HG03045 (cell line): ENCODE data around the gene ENPEP.
"Not testable (repeated sequence)": the region's sequence is repeated elsewhere in the genome, so short reads cannot be mapped to it uniquely, and the experiment has no call there.

Experiments used
- ATAC-seq: cut with Tn5 transposase; IDR thresholded peaks from one replicate; pipeline ENCODE4 v1.9.1; 2021; ENCODE audit warnings: mild to moderate bottlenecking, moderate library complexity; ENCODE audit not compliant: unreplicated experiment

Gene ENPEP, protein sequence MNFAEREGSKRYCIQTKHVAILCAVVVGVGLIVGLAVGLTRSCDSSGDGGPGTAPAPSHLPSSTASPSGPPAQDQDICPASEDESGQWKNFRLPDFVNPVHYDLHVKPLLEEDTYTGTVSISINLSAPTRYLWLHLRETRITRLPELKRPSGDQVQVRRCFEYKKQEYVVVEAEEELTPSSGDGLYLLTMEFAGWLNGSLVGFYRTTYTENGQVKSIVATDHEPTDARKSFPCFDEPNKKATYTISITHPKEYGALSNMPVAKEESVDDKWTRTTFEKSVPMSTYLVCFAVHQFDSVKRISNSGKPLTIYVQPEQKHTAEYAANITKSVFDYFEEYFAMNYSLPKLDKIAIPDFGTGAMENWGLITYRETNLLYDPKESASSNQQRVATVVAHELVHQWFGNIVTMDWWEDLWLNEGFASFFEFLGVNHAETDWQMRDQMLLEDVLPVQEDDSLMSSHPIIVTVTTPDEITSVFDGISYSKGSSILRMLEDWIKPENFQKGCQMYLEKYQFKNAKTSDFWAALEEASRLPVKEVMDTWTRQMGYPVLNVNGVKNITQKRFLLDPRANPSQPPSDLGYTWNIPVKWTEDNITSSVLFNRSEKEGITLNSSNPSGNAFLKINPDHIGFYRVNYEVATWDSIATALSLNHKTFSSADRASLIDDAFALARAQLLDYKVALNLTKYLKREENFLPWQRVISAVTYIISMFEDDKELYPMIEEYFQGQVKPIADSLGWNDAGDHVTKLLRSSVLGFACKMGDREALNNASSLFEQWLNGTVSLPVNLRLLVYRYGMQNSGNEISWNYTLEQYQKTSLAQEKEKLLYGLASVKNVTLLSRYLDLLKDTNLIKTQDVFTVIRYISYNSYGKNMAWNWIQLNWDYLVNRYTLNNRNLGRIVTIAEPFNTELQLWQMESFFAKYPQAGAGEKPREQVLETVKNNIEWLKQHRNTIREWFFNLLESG

GRCh38 chr4:110475881-110476818 lies at the start of gene ENPEP:
Gene ENPEP, plus strand, starts transcription at chr4:110476155. Its CDS starts 260 bp downstream, at chr4:110476415.
- no peak for ATAC-seq

GRCh38 chr4:110431805-110432204 lies 44.1 kb upstream of the ENPEP start:
- ATAC-seq = not testable (repeated sequence)

DNA sequence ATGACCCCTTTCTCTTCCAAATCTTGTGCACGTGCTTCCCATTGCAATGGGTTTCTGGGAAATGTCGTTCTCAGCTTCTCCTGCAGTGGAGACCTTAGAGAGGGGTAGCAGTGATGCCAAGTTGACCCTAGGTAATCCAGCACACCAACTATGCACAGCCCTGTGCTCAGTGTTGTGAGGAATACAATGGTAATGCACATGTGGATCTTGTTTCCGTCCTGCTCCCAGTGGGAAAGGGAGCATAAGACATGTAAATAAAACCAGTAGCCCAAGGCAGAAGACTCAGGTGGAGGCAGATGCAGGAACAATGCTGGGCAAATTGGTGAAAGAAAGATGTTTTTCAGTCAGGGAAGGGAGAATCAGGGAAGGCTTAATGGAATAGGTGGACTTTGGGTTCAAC lies 38.7 kb upstream of the ENPEP start:
- ATAC-seq = not testable (repeated sequence)

- not testable (repeated sequence) for ATAC-seq
Observed at GRCh38 chr4:110439209-110439608, 36.7 kb upstream of the ENPEP start.

DNA sequence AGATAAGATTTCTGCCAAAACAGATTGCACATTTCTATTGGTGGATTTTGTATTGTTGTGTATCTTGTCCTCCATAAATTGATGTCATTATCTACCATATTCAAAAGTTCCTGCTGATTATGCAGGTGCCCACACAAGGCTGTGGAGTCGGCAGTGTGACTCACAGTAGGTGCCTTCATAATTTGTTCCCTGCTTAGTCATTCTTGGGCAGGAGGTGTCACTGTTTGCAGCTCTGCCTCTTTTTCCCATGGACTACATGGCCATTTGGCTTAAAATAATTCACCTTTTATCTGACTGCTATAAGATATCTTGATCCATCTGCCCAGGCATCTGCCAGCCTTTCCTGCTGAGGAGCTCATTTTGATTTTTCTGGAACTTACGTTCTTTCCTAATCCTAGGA lies 33.6 kb upstream of the ENPEP start:
- ATAC-seq = no peak

- no peak for ATAC-seq
Observed at GRCh38 chr4:110442788-110443187, 33.2 kb upstream of the ENPEP start.

GRCh38 chr4:110449947-110450346 lies 26.0 kb upstream of the ENPEP start:
- no peak for ATAC-seq

DNA sequence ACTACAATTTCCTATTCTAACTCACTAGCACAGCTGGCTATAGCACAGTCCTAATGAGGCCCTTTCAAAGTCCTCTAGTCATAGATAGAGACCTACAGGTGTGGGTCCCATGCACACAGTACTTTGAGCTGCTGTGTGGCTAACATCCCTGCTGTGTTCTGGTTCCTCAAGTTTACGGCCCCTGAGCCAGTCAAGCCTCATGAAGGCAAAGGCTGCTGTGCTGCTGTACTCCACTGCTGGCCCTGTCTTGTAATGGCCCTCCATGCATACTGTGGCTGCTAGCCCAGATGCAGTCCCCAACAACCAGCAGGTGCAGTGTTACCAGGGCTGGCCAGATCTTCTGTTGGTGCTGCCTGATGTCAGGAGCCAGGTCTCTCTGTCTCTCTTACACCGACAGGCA lies 23.4 kb upstream of the ENPEP start:
- ATAC-seq = no peak

- ATAC-seq = no peak
Observed at GRCh38 chr4:110454441-110454840, 21.5 kb upstream of the ENPEP start.

GRCh38 chr4:110458494-110459266 lies 17.3 kb upstream of the ENPEP start:
- ATAC-seq = no peak

- no peak for ATAC-seq
Observed at GRCh38 chr4:110460074-110460746, 15.7 kb upstream of the ENPEP start.

DNA sequence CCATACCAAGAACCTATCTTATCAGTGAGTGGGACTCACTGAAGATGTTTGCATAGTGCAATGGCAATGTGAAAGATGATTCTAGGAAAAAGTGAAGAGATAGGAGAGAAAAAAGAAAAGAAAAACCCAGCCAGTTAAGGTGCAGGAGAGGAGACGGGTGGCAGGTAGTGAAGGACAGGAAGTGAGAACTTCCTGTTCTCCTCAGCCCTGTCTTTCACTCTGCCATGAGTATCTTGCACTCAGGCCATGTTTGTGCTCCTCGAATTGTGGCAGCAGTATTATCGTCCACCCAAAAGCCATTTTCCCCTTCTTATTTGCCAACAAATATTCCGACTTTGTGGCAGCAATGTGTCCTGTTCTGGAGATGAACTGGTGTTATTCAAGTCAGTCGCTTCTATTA lies 8.6 kb upstream of the ENPEP start:
- ATAC-seq = no peak

DNA sequence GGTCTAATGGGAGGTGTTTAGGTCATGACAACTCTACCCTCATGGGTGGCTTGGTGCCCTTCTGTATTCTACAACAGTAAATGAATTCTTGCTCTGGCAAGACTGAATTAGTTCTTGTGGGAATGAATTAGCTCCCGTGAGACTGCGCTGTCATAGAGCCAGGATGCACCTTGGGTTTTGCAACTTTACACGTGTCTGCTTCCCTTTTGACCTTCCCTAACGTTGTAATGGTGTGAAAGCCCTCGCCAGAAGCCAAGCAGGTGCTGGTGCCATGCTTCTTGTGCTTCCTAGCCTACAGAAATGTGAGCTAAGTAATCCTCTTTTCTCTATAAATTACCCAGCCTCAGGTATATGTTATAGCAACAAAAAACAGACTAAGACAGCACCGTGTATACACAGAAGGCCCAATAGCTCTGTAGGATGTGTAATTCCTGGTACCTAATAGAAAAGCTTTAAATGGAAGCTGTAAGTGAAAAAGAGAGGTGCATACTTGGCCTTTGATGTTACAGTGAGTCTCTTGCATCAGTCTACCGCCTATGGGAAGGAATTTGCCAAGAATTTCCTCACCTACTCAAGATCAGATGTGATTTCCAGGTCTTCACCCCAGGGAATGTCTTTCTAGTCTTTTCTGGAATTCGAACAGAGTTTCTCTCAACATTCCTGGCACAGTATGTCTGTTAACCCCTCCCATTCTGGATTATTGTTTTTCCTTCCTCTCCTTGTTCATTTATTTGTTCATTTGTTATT lies 3.2 kb upstream of the ENPEP start:
- no peak for ATAC-seq

- no peak for ATAC-seq
Observed at GRCh38 chr4:110474481-110474880, 1.5 kb upstream of the ENPEP start.

GRCh38 chr4:110475080-110475479 lies 875 bp upstream of the ENPEP start:
- ATAC-seq = not testable (repeated sequence)

DNA sequence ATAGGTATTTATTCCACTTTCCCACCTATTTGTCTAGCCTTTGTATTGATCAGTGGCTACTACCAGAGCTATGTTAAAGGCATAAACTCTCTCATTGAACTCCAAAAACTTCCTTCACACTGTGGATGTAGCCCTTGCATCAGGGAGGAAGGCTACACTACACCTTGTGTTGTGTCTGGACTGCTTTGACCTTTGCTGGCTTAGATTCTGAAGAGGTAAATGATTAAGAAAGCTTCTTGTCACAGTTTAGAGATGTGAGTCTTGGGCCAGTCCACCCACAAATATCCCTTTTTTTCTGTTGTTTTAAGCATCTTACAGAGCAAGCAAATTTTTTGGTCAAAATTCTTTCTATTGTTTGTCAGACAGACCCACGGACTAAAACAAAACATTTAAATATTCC lies 1.9 kb downstream of the ENPEP start:
- ATAC-seq = no peak

DNA sequence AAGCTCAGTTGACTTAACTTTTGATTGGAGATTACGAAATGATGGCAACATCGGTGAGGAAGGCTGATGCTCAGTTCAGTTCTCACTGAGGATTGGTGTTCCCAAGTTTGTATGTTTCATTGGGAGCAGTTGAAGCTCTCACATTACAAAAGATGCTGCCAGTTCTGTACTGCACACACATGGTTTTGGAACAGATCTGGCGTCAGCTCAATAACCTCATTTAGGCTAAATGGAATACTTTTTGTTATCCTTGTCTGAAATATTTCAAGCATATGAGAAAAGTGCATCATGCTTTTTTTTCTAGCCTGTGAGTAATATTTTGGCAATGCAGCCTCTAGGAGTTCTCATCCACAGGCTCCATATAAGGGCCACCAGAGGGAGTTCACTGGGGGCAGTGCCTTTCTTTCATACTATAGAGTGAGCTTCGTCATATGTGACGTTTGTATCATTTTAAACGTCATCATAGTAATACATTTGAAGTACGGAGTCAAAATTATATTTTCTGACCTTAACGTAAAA lies 4.1 kb downstream of the ENPEP start:
- ATAC-seq = no peak

DNA sequence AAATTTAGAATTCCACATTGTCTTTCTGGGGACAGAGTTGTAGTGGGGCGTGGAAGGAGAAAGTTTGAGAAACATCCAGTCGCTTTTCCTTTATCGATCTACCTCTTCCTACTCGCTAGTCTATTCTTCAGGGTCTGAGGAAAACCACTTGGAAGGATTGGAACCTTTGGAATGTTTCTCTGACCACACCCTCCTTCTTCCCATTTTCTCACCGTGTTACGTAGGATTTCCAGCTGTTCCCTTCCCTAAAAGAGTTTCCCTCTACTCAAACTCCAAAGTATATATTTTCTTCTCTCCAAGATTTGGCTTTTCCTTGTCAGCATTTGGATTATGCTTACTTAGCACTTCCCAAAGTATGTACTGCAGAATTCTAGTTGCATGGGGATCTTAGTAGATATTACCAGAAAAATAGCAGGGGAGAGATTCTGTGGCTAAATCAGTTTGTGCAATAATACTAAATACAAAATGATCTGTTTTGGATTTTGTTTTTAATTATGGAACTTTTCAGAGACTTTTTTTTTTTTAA lies 4.9 kb downstream of the ENPEP start:
- ATAC-seq = no peak
